Stimulated activated CD4-positive, alpha-beta T cell treated with anti-CD3 and anti-CD28 coated beads, Interleukin-4, amount 100 ng/mL, for 1 hour (primary cell): ENCODE data around the gene PRXL2A.
"Not testable (repeated sequence)": the region's sequence is repeated elsewhere in the genome, so short reads cannot be mapped to it uniquely, and the experiment has no call there.

ENCODE experiments used
- DNase-seq: peaks from one replicate; pipeline ENCODE4 v3.0.0-alpha.2; 2020

The PRXL2A gene

DNA sequence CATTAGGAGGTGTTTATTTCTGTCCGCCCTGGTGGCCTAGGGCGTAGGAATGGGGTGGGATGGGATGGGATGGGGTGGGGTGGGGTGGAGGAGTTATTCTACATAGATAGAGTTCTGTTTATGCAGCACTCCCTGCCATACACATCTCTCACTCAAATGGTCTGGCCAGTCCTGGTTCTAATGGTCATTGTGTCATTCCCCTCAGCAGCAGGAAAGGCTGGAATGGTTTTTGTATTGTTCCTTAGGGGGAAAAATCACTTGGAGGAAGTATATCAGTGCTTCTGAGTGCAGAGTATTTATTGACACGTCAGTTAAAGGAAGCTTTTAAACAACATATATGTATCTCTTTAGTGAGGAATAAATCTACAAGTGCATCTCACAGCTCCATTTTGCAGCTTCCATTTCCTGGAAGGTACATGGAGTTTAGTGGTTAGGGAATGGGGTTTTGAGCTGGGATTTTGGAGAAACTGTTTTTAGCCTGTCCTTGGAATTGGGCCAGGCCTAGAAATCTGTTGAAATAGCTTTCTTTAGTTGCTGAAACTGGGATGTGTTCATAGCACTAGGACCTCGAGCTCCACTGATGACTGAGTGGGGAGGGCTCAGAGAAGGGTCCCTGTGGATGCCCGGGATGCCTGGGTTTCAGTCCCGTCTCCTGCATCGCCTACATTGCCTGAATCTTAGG lies 54.1 kb downstream of the PRXL2A start:
- no peak for DNase-seq

DNA sequence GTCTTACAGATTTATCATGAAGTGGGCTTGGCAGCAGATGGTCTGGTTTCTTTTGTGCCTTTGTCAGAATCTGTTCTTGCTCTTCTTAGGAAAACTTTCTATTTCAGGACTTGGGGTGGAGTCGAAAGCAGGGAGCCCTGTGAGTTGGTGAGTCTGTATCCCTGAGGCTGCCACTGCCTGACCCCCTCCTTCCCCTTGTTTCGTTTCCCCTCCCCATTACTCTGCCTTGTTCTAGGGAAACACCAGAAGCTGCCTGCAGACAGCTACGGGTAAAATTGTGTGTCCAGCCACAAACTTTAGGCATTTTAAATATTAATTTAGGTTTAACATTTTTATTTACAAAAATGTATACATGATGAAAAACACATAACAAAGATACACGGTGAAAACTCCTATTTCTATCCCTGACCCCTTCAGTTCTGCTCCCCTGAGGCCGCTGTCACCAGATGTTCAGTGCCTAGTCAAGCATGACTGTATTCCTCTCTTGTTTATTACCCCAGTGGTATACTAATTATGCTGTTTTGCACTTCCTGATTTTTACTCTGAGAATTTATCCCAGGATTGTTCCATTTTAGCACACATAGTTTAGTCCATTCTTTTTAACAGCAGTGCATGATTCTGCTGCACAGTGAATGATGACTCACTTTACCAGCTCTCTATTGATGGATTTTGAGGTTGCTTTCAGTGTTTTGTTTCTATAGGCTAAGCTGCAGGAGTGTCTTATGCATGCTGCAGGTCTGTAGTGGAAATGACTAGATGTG lies 54.8 kb downstream of the PRXL2A start:
- no peak for DNase-seq

- no peak for DNase-seq
Measured at GRCh38 chr10:80463868-80464267, 55.5 kb downstream of the PRXL2A start.

- DNase-seq: peak; percentile 40
Measured at GRCh38 chr10:80464557-80465450, 56.5 kb downstream of the PRXL2A start.

DNA sequence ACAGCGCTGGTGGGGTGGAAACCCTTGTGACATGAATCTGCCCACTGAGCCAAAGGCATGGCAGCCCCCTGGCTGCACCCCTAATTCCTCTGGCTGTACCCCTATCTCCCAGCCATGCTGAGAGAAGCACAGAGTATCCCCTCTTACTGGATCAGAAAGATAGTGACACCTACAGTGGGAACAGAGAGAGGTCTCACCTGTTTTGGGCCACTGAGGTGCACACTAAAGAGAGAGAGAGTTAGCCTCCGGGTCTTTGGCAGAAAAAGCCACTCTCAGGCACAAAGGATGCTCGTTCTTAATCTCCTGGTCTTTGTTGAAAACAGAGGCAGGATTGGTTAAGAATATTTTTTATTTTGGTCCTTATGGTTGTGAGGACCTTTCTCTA lies 57.1 kb downstream of the PRXL2A start:
- no peak for DNase-seq

GRCh38 chr10:80465839-80466590 lies 57.7 kb downstream of the PRXL2A start:
- DNase-seq: peak; percentile 54

GRCh38 chr10:80466724-80467326 lies 58.5 kb downstream of the PRXL2A start:
- no peak for DNase-seq

- DNase-seq: peak; percentile 67
Measured at GRCh38 chr10:80468002-80468401, 59.7 kb downstream of the PRXL2A start.

DNA sequence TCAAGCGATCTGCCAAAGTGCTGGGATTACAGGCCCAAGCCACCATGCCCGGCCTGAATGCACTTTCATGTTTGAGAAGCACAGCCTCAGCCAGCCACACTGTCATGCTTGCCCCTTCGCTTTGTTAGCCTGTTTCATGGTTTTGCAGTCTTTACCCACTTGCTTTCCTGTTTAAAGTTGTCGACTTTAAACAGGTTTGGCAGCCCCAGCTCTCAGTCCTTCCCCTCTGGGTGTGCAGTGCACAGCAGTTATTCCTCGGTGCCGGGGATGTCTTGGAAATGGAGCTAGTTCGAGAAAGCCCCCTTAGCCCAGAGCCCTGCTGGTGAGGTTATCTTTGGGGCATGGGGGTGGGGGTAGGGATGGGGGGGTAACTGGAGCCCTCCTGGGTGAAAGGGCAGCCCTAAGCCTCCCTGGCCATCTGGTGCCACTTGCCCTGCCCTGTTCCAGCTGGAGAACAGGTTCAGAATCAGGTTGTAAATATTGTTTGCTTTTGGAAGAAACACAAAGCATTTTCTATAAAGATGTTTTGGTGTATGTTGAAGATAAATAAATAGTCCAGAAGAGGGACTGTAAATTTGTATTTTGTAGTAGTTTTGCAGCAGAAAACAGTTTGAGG lies 60.6 kb downstream of the PRXL2A start:
- no peak for DNase-seq

- DNase-seq: no peak
Measured at GRCh38 chr10:80470266-80470665, 61.9 kb downstream of the PRXL2A start.

GRCh38 chr10:80471001-80471400 lies 62.6 kb downstream of the PRXL2A start:
- no peak for DNase-seq

DNA sequence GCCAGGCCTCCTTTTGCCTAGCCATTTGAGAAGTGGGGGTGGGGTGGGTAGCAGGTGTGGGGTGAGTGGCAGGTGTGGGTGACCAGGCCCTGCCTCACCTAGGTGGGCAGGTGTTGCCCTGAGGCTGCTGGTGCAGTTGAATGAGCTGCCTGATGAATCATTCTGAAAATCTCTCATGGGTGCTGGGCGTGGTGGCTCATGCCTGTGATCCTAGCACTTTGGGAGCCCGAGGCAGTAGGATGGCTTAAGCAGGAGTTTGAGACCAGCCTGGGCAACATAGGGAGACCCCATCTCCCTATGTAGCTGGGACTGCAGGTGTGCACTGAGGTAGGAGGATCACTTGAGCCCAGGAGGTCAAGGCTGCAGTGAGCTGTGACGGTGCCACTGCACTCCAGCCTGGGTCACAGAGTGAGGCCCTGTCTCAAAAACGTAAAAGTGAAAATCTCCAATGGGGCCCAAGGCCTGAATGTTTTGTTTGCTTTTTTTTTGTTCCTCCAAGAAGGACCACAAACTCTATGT lies 63.4 kb downstream of the PRXL2A start:
- peak; percentile 53 for DNase-seq

- DNase-seq: no peak
Measured at GRCh38 chr10:80472234-80473095, 64.1 kb downstream of the PRXL2A start.

DNA sequence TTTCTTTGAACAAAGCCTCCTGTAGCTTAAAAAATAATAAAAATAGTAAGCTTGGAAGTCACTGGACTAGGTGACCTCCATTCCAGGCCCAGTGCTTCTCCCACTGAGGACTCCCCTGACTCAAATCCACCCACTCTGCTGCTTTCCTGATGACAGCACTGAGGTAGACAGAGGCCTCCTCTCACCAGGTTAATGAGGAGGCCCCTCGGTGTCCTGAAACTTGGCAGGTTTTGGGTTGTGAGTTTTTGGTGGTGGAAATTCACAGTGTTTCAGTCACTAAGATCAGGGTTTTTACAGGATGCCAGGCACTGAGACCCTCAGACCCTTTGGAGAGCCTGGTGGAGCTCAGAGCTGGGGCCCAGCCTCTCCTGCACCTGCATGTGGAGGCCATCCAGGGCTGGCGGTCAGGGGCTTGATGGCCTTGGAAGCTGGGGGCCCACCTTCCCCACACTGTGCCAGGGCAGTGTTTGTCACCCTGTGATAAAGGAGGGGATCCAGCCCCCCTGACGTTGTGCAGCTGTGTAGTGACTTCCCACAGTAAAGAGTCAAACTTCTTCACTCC lies 64.8 kb downstream of the PRXL2A start:
- no peak for DNase-seq

DNA sequence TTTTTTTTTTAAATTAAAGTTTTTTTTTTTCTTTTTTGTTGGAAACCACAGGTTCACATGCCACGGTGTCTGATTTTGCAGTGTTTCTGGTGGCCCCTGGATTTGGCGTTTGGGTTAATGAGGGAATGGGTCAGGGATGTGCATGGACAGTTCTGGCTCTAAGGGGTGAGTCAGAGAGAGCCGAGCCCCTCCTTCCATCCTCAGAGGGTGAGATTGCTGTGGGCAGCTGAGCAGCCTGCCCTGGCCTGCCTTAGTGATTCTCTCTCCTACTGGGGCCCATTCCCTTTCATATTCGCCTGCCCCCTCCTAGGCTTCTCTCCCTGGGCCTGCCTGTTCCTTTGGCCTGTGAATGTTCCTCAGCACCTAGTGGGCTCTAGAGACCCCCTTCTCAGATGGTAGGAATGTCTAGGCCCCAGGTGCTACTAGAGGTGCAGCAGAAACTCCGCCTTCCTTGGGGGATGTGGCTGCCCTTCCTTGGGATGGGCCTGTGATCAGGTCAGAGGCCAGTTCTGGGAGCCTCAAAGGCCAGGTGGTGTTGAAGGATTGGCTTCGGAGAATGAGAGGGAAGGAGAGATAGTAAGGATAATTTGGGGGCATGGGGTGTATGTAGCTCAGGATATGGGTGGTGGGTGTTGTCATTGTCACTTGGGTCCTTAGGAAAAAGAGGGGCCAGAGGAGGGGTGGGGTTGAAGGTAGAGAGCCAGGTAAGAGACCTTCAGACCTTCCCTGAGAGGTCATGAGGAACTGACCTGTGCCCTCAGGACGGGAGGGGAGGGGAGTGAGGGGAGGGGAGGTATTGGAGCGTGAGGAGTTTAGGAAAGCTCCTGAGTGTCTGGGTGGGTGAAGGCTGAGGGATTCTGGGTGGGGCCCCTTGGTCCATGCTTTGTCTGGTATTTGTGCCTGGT lies 65.6 kb downstream of the PRXL2A start:
- no peak for DNase-seq

DNA sequence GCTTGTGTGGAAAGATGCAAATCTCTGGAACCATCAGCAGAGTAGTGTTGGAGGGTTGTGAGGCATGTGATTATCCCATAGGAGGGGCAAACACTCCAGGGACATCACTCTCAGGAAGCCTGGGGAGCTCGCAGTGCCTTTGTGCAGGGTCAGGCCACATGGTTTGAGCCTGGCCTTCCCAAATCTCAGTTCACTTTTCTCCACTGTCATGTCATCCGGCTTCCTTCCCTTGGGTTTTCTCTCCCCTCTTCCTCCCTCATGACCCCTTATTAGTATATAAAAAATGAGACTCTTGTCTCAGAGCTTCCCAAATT lies 66.2 kb downstream of the PRXL2A start:
- no peak for DNase-seq

GRCh38 chr10:80474941-80475340 lies 66.6 kb downstream of the PRXL2A start:
- no peak for DNase-seq

DNA sequence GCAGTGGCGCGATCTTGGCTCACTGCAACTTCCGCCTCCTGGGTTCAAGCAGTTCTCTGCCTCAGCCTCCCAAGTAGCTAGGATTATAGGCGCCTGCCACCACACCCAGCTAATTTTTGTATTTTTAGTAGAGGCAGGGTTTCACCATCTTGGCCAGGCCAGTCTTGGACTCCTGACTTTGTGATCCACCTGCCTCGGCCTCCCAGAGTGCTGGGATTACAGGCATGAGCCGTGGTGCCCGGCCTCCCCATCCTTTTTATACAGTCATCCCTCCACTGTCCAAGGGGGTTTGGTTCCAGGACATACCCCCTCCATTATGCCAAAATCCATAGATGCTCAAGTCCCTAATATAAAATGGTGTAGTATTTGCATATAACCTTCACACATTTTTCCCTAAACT lies 67.3 kb downstream of the PRXL2A start:
- DNase-seq: not testable (repeated sequence)

GRCh38 chr10:80476685-80477084 lies 68.3 kb downstream of the PRXL2A start:
- DNase-seq: no peak
